Neural progenitor cell (in vitro differentiated cells): Measurements from ENCODE around the gene TSC22D2. TPM values are rescaled to one million over a fixed set of nuclear protein-coding genes. Genes with fewer than 3 reads are reported as not detected.

Experiments used
- DNase-seq: peaks from one replicate; pipeline ENCODE4 v3.0.0-alpha.2; 2016; ENCODE audit warnings: low spot score
- H2AFZ ChIP-seq: fragments of 200-600 bp; sonication (generic); replicated peaks from 2 replicates; pipeline ENCODE4 v1.6.1; 2016; ENCODE audit warnings: antibody characterized with exemption
- H3F3A ChIP-seq: fragments of 200-600 bp; sonication (generic); 2 replicates; pipeline ENCODE4 v1.6.1; 2016; ENCODE audit warnings: antibody characterized with exemption, low read depth
- H3K27ac ChIP-seq: fragments of 200-600 bp; sonication (generic); 2 replicates; pipeline ENCODE4 v1.5.1; 2016; ENCODE audit warnings: mild to moderate bottlenecking
- H3K27me3 ChIP-seq: fragments of 200-600 bp; sonication (generic); 2 replicates; pipeline ENCODE4 v1.6.1; 2016; ENCODE audit warnings: mild to moderate bottlenecking, moderate library complexity
- H3K36me3 ChIP-seq: fragments of 200-600 bp; sonication (generic); 2 replicates; pipeline ENCODE4 v1.5.1; 2016
- H3K4me1 ChIP-seq: fragments of 200-600 bp; sonication (generic); 2 replicates; pipeline ENCODE4 v1.6.1; 2016; ENCODE audit warnings: mixed run types
- H3K4me2 ChIP-seq: fragments of 200-600 bp; sonication (generic); 2 replicates; pipeline ENCODE4 v1.6.1; 2016
- H3K4me3 ChIP-seq: fragments of 200-600 bp; sonication (generic); 2 replicates; pipeline ENCODE4 v1.5.1; 2016
- H3K79me2 ChIP-seq: fragments of 200-600 bp; sonication (generic); 2 replicates; pipeline ENCODE4 v1.6.1; 2016; ENCODE audit warnings: low read depth
- H3K9ac ChIP-seq: fragments of 200-600 bp; sonication (generic); 2 replicates; pipeline ENCODE4 v1.6.1; 2016
- H3K9me3 ChIP-seq: fragments of 200-600 bp; sonication (generic); 2 replicates; pipeline ENCODE4 v1.5.1; 2016; ENCODE audit warnings: low read depth
- H4K20me1 ChIP-seq: fragments of 200-600 bp; sonication (generic); 2 replicates; pipeline ENCODE4 v1.6.1; 2016; ENCODE audit warnings: low read depth
- H3K27ac Mint-ChIP-seq: 3 replicates; pipeline ENCODE4 v1.8.0; 2021; ENCODE audit warnings: mixed read lengths
- H3K27me3 Mint-ChIP-seq: 2 replicates; pipeline ENCODE4 v1.8.0; 2022; ENCODE audit warnings: low read depth, mild to moderate bottlenecking, inconsistent platforms, moderate library complexity, mixed read lengths; ENCODE audit not compliant: insufficient read depth
- H3K36me3 Mint-ChIP-seq: 3 replicates; pipeline ENCODE4 v1.8.0; 2021; ENCODE audit warnings: mixed read lengths
- H3K4me1 Mint-ChIP-seq: 3 replicates; pipeline ENCODE4 v1.8.0; 2021; ENCODE audit warnings: mixed read lengths
- H3K4me3 Mint-ChIP-seq: 3 replicates; pipeline ENCODE4 v1.8.0; 2021; ENCODE audit warnings: mild to moderate bottlenecking, moderate library complexity, mixed read lengths
- H3K9me3 Mint-ChIP-seq: 3 replicates; pipeline ENCODE4 v1.8.0; 2020; ENCODE audit warnings: mixed read lengths
- CTCF ChIP-seq: fragments of 200-600 bp; sonication (generic); IDR thresholded peaks from 2 replicates; pipeline ENCODE4 v1.5.1; 2017; ENCODE audit warnings: antibody characterized with exemption, mild to moderate bottlenecking
- EZH2 ChIP-seq: fragments of 200-600 bp; sonication (generic); IDR thresholded peaks from 2 replicates; pipeline ENCODE4 v1.6.1; 2017; ENCODE audit warnings: antibody characterized with exemption, mild to moderate bottlenecking, moderate library complexity
- EZH2phosphoT487 ChIP-seq: fragments of 200-600 bp; sonication (generic); IDR thresholded peaks from 2 replicates; pipeline ENCODE4 v1.6.1; 2017; ENCODE audit warnings: antibody characterized with exemption
- total RNA-seq: library from RNA; depleted of rRNA; stranded (reverse); fragments of >200 nt; gene quantifications from 2 replicates; pipeline ENCODE4 v1.2.3, GENCODE V29; 2015; ENCODE audit warnings: low replicate concordance

TSC22D2 gene
- total RNA-seq, 1 donor from 2014 or later = 18.7 TPM

- Histone ChIP-seq H3K4me1 (peaks cover 8% of the 10 kb centered on the region), H3K27ac (no peak overlapping the region), H3K27me3 (no peaks in the 10 kb centered on the region), H3K9ac (no peak overlapping the region), H2AFZ (no peak overlapping the region), H3K36me3 (no peaks in the 10 kb centered on the region), H3K4me3 (no peak overlapping the region), H3K9me3 (peaks cover 13% of the 10 kb centered on the region), H3F3A (peaks cover 4% of the 10 kb centered on the region), H4K20me1 (no peaks in the 10 kb centered on the region), H3K4me2 (no peak overlapping the region), H3K79me2 (no peaks in the 10 kb centered on the region)
- Mint-ChIP-seq H3K4me1 (peaks cover 13% of the 10 kb centered on the region), H3K27ac (no peak overlapping the region), H3K9me3 (peaks cover 17% of the 10 kb centered on the region), H3K27me3 (peaks cover 2% of the 10 kb centered on the region), H3K4me3 (no peak overlapping the region), H3K36me3 (no peaks in the 10 kb centered on the region)
- no peak for DNase-seq
- TF ChIP-seq EZH2 (no peak), CTCF (no peak), EZH2phosphoT487 (no peak)
These were observed 82.3 kb downstream of the TSC22D2 start for GRCh38 chr3:150490277-150490986.

GRCh38 chr3:150494411-150494977, 86.4 kb downstream of the TSC22D2 start:
- H3K4me1 ChIP-seq = peaks cover 8% of the 10 kb centered on the region
- no peaks in the 10 kb centered on the region for H4K20me1 ChIP-seq
- no peak overlapping the region for H3K4me2 ChIP-seq
- H3K4me3 ChIP-seq = no peak overlapping the region
- peaks cover 3% of the 10 kb centered on the region for H3K27me3 Mint-ChIP-seq
- no peaks in the 10 kb centered on the region for H3K9me3 Mint-ChIP-seq
- DNase-seq = no peak
- H3K9ac ChIP-seq = no peak overlapping the region
- peak overlapping the region; percentile 72 for H3K27ac Mint-ChIP-seq
- TF ChIP-seq CTCF (no peak), EZH2 (no peak), EZH2phosphoT487 (no peak)
- no peaks in the 10 kb centered on the region for H3K36me3 ChIP-seq
- peaks cover 18% of the 10 kb centered on the region for H3K4me1 Mint-ChIP-seq
- no peak overlapping the region for H3K27ac ChIP-seq
- H3K27me3 ChIP-seq = no peaks in the 10 kb centered on the region
- H3K79me2 ChIP-seq = no peaks in the 10 kb centered on the region
- peaks cover 4% of the 10 kb centered on the region for H3F3A ChIP-seq
- peak overlapping the region; percentile 11 for H2AFZ ChIP-seq
- no peaks in the 10 kb centered on the region for H3K36me3 Mint-ChIP-seq
- no peak overlapping the region for H3K4me3 Mint-ChIP-seq
- H3K9me3 ChIP-seq = no peaks in the 10 kb centered on the region

- Histone ChIP-seq H4K20me1 (no peaks in the 10 kb centered on the region), H3K9ac (no peak overlapping the region), H3K36me3 (no peaks in the 10 kb centered on the region), H3K79me2 (no peaks in the 10 kb centered on the region), H3K4me2 (no peak overlapping the region), H3K4me3 (no peak overlapping the region), H3F3A (peaks cover 4% of the 10 kb centered on the region), H3K9me3 (no peaks in the 10 kb centered on the region), H3K27me3 (no peaks in the 10 kb centered on the region), H3K27ac (no peak overlapping the region), H3K4me1 (peaks cover 8% of the 10 kb centered on the region), H2AFZ (peak overlapping the region; percentile 11)
- Mint-ChIP-seq H3K4me1 (peaks cover 18% of the 10 kb centered on the region), H3K4me3 (peak overlapping the region; percentile 19), H3K27me3 (peaks cover 3% of the 10 kb centered on the region), H3K9me3 (peaks cover 4% of the 10 kb centered on the region), H3K36me3 (no peaks in the 10 kb centered on the region), H3K27ac (peak overlapping the region; percentile 21)
- no peak for TF ChIP-seq CTCF
- no peak for TF ChIP-seq EZH2phosphoT487
- no peak for TF ChIP-seq EZH2
- DNase-seq = peak; percentile 10
These were observed 87.1 kb downstream of the TSC22D2 start for GRCh38 chr3:150495149-150495548.
